ENCODE results near the gene MARCKS. TPM values are rescaled to one million over a fixed set of nuclear protein-coding genes. Genes with fewer than 3 reads are reported as not detected.

Gene MARCKS
- total and polyA plus RNA-seq, 2 experiments from 2014 or later = 95.5 to 129 TPM

DNA sequence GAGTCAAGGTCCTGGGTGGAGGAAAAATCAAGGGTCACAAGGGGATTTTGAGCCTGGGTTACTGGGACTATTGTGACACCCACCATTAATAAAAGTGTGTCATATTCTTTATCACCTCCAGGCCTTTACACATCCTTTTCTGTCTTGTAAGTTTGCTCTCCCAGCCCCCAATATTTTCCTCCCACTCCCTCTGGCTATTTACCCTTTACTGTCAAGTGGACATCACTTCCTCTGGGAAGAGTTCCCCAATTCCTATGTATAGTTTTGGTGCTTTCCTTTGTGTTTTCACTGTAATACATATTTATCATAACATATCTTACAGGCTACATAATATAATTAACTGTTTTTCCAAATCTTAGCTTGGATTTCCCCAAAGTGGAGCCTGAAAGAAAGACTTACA is 36.3 kb downstream of the MARCKS start:
- TF ChIP-seq, protein P1, sequence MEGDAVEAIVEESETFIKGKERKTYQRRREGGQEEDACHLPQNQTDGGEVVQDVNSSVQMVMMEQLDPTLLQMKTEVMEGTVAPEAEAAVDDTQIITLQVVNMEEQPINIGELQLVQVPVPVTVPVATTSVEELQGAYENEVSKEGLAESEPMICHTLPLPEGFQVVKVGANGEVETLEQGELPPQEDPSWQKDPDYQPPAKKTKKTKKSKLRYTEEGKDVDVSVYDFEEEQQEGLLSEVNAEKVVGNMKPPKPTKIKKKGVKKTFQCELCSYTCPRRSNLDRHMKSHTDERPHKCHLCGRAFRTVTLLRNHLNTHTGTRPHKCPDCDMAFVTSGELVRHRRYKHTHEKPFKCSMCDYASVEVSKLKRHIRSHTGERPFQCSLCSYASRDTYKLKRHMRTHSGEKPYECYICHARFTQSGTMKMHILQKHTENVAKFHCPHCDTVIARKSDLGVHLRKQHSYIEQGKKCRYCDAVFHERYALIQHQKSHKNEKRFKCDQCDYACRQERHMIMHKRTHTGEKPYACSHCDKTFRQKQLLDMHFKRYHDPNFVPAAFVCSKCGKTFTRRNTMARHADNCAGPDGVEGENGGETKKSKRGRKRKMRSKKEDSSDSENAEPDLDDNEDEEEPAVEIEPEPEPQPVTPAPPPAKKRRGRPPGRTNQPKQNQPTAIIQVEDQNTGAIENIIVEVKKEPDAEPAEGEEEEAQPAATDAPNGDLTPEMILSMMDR (IDR thresholded peaks at IDR 0.05; ENCODE audit: poor library complexity) = no peak
- no peak for TF ChIP-seq EZH2phosphoT487 (IDR thresholded peaks at IDR 0.05; ENCODE audit: low read depth, severe bottlenecking, unreplicated experiment)
- TF ChIP-seq EZH2 (IDR thresholded peaks at IDR 0.05; ENCODE audit: borderline replicate concordance) = no peak
- Histone ChIP-seq H3K27me3 (no peaks in the 10 kb centered on the region), H3K27ac (no peak overlapping the region)

DNA sequence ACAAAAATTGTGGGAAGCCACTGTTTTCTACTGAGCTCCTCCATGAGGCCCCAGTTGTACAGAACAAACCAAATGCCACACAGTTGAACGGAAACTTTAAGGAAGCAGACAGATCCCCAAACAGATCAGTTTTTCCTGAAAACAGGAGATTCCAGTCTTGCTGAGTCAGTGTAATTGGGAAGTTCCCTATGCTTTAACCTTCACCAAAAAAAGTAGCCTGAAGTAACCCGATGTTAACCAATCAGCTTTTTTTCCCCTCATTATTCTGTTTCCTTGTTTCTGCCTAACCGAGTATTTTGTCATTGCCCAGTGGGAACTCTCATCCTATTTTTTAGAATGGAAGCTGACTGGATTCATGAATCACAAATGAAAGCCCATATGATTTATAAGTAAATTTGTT is 36.7 kb downstream of the MARCKS start:
- DNase-seq (ENCODE audit: low spot score) = no peak
- TF ChIP-seq, protein P1 (IDR thresholded peaks at IDR 0.05; ENCODE audit: poor library complexity) = no peak
- TF ChIP-seq EZH2phosphoT487 (IDR thresholded peaks at IDR 0.05; ENCODE audit: low read depth, severe bottlenecking, unreplicated experiment) = no peak
- no peak for TF ChIP-seq EZH2 (IDR thresholded peaks at IDR 0.05; ENCODE audit: borderline replicate concordance)
- Histone ChIP-seq H3K36me3 (replicated peaks; ENCODE audit: insufficient read depth, low read depth) (no peaks in the 10 kb centered on the region), H2AFZ (no peak overlapping the region), H3K9me3 (ENCODE audit: low read depth) (peaks cover 6% of the 10 kb centered on the region), H3K4me1 (ENCODE audit: insufficient read depth) (no peaks in the 10 kb centered on the region), H3K4me3 (no peak overlapping the region), H4K20me1 (ENCODE audit: insufficient read depth, poor library complexity, severe bottlenecking) (no peaks in the 10 kb centered on the region), H3K79me2 (no peaks in the 10 kb centered on the region), H3K27me3 (no peaks in the 10 kb centered on the region), H3K4me2 (no peak overlapping the region), H3K9me2 (replicated peaks; ENCODE audit: insufficient read depth) (no peaks in the 10 kb centered on the region), H3K27ac (no peak overlapping the region)
- 79% methylated on average over 3 of the region's 3 CpGs for WGBS (ENCODE audit: low lambda C conversion rate, missing lambda C conversion rate)

More for the DNA sequence above, 36.3 kb downstream of the MARCKS start:
- peaks cover 6% of the 10 kb centered on the region for H3K9me3 ChIP-seq (ENCODE audit: low read depth)
- H2AFZ ChIP-seq = no peak overlapping the region
- no peak overlapping the region for H3K4me2 ChIP-seq
- H3K36me3 ChIP-seq (replicated peaks; ENCODE audit: insufficient read depth, low read depth) = no peaks in the 10 kb centered on the region
- no peaks in the 10 kb centered on the region for H3K9me2 ChIP-seq (replicated peaks; ENCODE audit: insufficient read depth)
- no peak overlapping the region for H3K4me3 ChIP-seq
- H4K20me1 ChIP-seq (ENCODE audit: insufficient read depth, poor library complexity, severe bottlenecking) = no peaks in the 10 kb centered on the region
- no peak for DNase-seq (ENCODE audit: low spot score)
- no peaks in the 10 kb centered on the region for H3K4me1 ChIP-seq (ENCODE audit: insufficient read depth)
- H3K79me2 ChIP-seq = no peaks in the 10 kb centered on the region

DNA sequence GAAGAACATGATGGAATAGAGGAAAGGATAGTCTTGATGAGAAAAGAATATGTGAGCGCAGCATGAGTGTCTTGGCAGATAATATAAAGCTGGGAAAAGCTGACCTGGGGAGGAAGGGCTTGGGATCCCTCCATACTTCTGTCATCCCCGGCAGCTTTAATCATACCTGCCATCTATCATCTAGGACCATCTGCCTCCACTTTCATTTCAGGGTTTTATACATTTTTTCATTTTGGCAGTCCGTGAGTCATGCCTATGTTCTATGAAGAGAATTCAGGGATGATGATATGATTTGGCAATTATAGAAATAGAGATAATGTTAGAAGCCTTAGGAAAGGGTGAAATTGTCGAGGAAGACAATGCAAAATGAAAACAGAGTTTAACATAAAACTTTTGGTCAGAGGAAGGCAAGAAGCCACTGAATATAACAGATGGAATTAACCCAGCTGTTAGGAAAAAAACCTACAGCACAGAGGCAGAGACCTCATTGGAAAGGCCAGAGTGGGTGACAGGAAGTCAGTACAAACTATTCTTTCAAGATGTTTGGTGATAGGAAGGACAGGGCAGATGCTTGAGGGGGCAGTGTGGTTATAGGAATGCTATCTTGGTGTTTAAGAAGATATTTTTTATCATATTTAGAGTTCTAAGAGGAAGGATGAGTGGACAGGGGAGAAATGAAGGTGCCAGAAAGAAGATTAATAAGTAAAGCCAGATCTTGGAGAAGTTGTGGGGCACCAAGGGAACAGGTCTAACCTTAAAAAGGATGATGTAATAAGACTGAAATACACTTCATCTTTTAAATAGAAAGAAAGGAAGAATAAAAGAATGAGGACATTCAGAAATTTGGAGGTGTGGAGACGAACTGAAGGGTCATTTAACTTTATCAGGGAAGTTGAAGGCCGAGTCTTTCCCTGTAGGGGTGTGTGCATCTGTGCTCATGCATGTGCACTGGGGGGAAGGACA is 37.8 kb downstream of the MARCKS start:
- H3K27me3 ChIP-seq = no peaks in the 10 kb centered on the region
- H4K20me1 ChIP-seq (ENCODE audit: insufficient read depth, poor library complexity, severe bottlenecking) = no peaks in the 10 kb centered on the region
- 78% methylated on average over 6 of the region's 6 CpGs for WGBS (ENCODE audit: low lambda C conversion rate, missing lambda C conversion rate)
- H3K27ac ChIP-seq = no peak overlapping the region
- H3K36me3 ChIP-seq (replicated peaks; ENCODE audit: insufficient read depth, low read depth) = no peaks in the 10 kb centered on the region
- no peaks in the 10 kb centered on the region for H3K79me2 ChIP-seq
- no peak overlapping the region for H2AFZ ChIP-seq
- no peaks in the 10 kb centered on the region for H3K9me2 ChIP-seq (replicated peaks; ENCODE audit: insufficient read depth)
- TF ChIP-seq EZH2 (IDR thresholded peaks at IDR 0.05; ENCODE audit: borderline replicate concordance) (no peak), EZH2phosphoT487 (IDR thresholded peaks at IDR 0.05; ENCODE audit: low read depth, severe bottlenecking, unreplicated experiment) (no peak)
- TF ChIP-seq, protein P1 (IDR thresholded peaks at IDR 0.05; ENCODE audit: poor library complexity) = no peak
- H3K4me2 ChIP-seq = no peak overlapping the region
- peaks cover 6% of the 10 kb centered on the region for H3K9me3 ChIP-seq (ENCODE audit: low read depth)
- H3K4me1 ChIP-seq (ENCODE audit: insufficient read depth) = no peaks in the 10 kb centered on the region
- no peak for DNase-seq (ENCODE audit: low spot score)
- no peak overlapping the region for H3K4me3 ChIP-seq
